ENCODE measurements around the gene AQP9. TPM values are rescaled to one million over a fixed set of nuclear protein-coding genes. Genes with fewer than 3 reads are reported as not detected.
A peak's percentile ranks its signal among the peaks of the same experiment; 100 is the strongest.

The AQP9 gene
- total and polyA plus RNA-seq, 12 donors, result 0.22 to 2.8 (median 0.84) TPM; not detected in 1

GRCh38 chr15:58114388-58114787, 23.8 kb upstream of the AQP9 start:
- no peak overlapping the region for H3K27ac ChIP-seq
- DNase-seq, result no peak
- TF ChIP-seq POLR2A (IDR thresholded peaks at IDR 0.05), result no peak
- intact Hi-C loops (cut with DNase I), result no loop called here
- 74 to 85% (median 78%) methylated on average over 3 of the region's 3 CpGs for WGBS, 4 donors
- H3K4me3 ChIP-seq, result no peak overlapping the region
- no peaks in the 10 kb centered on the region for H3K4me1 ChIP-seq (replicated peaks in 1 of 2)
- no peaks in the 10 kb centered on the region for H3K9me3 ChIP-seq (replicated peaks in 1 of 3)
- peaks cover 5% of the 10 kb centered on the region for H3K27me3 ChIP-seq
- no peaks in the 10 kb centered on the region for H3K36me3 ChIP-seq (replicated peaks in 1 of 2)

DNA sequence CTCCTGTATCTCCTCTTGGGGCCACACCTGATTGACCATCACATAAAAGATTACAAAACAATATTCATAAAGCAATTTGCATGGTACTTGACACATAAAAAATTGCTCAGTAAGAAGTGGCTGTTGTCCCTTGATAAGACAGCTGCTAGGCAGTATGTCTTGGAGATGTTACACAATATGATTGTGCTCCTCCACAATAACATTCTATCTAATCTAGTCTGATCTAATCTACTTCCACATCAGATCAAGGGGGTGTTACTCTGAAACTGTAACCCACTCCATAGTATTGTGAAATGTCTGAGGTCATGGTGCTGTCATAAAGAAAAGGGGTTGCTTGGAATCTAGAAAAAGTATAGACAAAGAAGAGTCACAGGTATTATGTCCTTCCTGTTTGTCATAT, 23.4 kb upstream of the AQP9 start:
- intact Hi-C loops (cut with DNase I), result no loop called here

GRCh38 chr15:58115692-58116091, 22.5 kb upstream of the AQP9 start:
- no peak for DNase-seq
- no peak overlapping the region for H3K27ac ChIP-seq
- H3K4me1 ChIP-seq (replicated peaks in 1 of 2), result no peaks in the 10 kb centered on the region
- H3K27me3 ChIP-seq, result no peaks in the 10 kb centered on the region
- 85 to 92% (median 86%) methylated on average over 1 of the region's 1 CpG for WGBS, 4 donors
- no peaks in the 10 kb centered on the region for H3K36me3 ChIP-seq (replicated peaks in 1 of 2)
- intact Hi-C loops (cut with DNase I), result no loop called here
- peak in 4 of 6 experiments; percentile 3 to 35 (median 28) for TF ChIP-seq CTCF (IDR thresholded peaks at IDR 0.05)
- no peak for TF ChIP-seq POLR2A (IDR thresholded peaks at IDR 0.05)
- H3K4me3 ChIP-seq, result no peak overlapping the region
- H3K9me3 ChIP-seq (replicated peaks in 1 of 3), result no peaks in the 10 kb centered on the region

More for the DNA sequence above, 23.4 kb upstream of the AQP9 start:
- no peak overlapping the region for H3K4me3 ChIP-seq
- DNase-seq, result no peak
- TF ChIP-seq CTCF (IDR thresholded peaks at IDR 0.05), result no peak
- TF ChIP-seq POLR2A (IDR thresholded peaks at IDR 0.05), result no peak
- H3K9me3 ChIP-seq (replicated peaks in 1 of 3), result no peaks in the 10 kb centered on the region
- H3K27me3 ChIP-seq, result peaks cover 5% of the 10 kb centered on the region
- H3K36me3 ChIP-seq (replicated peaks in 1 of 2), result no peaks in the 10 kb centered on the region
- H3K4me1 ChIP-seq (replicated peaks in 1 of 2), result no peaks in the 10 kb centered on the region
- no peak overlapping the region for H3K27ac ChIP-seq

- Histone ChIP-seq H3K4me3 (no peak overlapping the region), H3K9me3 (replicated peaks in 1 of 3) (no peaks in the 10 kb centered on the region), H3K27ac (no peak overlapping the region), H3K4me1 (replicated peaks in 1 of 2) (no peaks in the 10 kb centered on the region), H3K27me3 (no peaks in the 10 kb centered on the region), H3K36me3 (replicated peaks in 1 of 2) (no peaks in the 10 kb centered on the region)
- intact Hi-C loops (cut with DNase I), result no loop called here
- no peak for TF ChIP-seq CTCF (IDR thresholded peaks at IDR 0.05)
- TF ChIP-seq POLR2A (IDR thresholded peaks at IDR 0.05), result no peak
- no peak for DNase-seq
- WGBS, 4 donors, result 52 to 62% (median 59%) methylated on average over 1 of the region's 1 CpG
These were observed 20.6 kb upstream of the AQP9 start for GRCh38 chr15:58117619-58118018.

DNA sequence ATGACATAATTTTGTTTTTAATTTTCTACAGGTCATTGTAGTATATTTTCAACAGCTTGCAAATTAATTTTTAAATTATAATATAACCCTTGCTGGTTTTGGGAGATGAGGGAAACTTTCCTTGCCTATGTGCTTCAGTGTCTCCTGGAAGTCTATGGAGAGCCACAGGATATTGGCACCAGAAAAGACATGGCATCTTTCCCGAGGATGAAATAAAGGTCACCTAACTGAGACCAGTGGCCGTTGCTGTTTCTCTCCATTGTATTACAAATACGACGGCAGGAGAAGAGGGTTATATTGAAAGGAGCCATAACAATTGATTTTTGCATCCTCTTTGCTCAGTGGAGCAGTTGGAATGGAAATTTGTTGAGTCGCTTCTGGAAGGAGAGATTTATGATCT, 19.9 kb upstream of the AQP9 start:
- H3K36me3 ChIP-seq (replicated peaks in 1 of 2), result no peaks in the 10 kb centered on the region
- no peak for TF ChIP-seq POLR2A (IDR thresholded peaks at IDR 0.05)
- TF ChIP-seq CTCF (IDR thresholded peaks at IDR 0.05), result no peak
- intact Hi-C loops (cut with DNase I), result no loop called here
- DNase-seq, result no peak
- H3K9me3 ChIP-seq (replicated peaks in 1 of 3), result no peaks in the 10 kb centered on the region
- H3K27me3 ChIP-seq, result no peaks in the 10 kb centered on the region
- no peak overlapping the region for H3K27ac ChIP-seq
- WGBS, 4 donors, result 52 to 56% (median 55%) methylated on average over 5 of the region's 5 CpGs
- no peaks in the 10 kb centered on the region for H3K4me1 ChIP-seq (replicated peaks in 1 of 2)
- H3K4me3 ChIP-seq, result no peak overlapping the region
